Prostate gland (tissue), 2 donors: ENCODE results near the gene DENND4A.

Experiments
- POLR2A ChIP-seq: fragments of 450-650 bp; IDR thresholded peaks from one replicate; pipeline ENCODE4 v1.6.1; 2016; ENCODE audit warnings: antibody characterized with exemption, mild to moderate bottlenecking
- TF ChIP-seq, protein P1 (sequence below), 4 experiments: fragments of 200-600 bp in 2 of 4; fragments of 450-650 bp in 2 of 4; sonication (generic) in 2 of 4; IDR thresholded peaks; 1 replicate in 3 of 4; 2 replicates in 1 of 4; pipeline ENCODE4 v1.5.1; 2016 to 2019; ENCODE audit warnings: antibody characterized with exemption in 4 of 4, mild to moderate bottlenecking in 2 of 4, moderate library complexity in 2 of 4

DNA sequence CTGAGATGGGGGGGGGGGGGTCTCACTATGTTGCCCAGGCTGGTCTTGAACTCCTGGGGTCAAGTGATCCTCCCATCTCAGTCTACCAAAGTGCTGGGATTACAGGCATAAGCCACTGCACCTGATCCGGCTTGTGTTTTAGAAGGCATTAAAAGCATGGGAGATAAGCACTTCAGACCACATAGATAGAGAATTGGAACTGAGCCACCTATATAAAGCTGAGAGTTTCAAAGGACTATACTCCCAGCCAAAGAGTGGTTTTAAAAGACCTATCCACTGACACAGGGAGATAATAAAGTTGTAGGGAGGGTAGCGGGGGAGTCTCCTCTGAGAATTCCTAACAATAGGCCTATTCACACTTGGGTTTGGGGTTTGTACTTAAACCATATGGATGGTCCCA lies 34.8 kb downstream of the DENND4A start:
- no peak for TF ChIP-seq POLR2A
- TF ChIP-seq, protein P1, sequence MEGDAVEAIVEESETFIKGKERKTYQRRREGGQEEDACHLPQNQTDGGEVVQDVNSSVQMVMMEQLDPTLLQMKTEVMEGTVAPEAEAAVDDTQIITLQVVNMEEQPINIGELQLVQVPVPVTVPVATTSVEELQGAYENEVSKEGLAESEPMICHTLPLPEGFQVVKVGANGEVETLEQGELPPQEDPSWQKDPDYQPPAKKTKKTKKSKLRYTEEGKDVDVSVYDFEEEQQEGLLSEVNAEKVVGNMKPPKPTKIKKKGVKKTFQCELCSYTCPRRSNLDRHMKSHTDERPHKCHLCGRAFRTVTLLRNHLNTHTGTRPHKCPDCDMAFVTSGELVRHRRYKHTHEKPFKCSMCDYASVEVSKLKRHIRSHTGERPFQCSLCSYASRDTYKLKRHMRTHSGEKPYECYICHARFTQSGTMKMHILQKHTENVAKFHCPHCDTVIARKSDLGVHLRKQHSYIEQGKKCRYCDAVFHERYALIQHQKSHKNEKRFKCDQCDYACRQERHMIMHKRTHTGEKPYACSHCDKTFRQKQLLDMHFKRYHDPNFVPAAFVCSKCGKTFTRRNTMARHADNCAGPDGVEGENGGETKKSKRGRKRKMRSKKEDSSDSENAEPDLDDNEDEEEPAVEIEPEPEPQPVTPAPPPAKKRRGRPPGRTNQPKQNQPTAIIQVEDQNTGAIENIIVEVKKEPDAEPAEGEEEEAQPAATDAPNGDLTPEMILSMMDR (IDR thresholded peaks at IDR 0.05): no peak
